SU-DHL-6 (cell line): ENCODE measurements around the gene PLEKHJ1.

Source experiments
- H2AFZ ChIP-seq: fragments of 200-600 bp; sonication (generic); 2 replicates; pipeline ENCODE4 v1.6.1; 2014; ENCODE audit warnings: low read depth, mild to moderate bottlenecking, moderate library complexity, mixed read lengths, antibody characterized with exemption, low read length; ENCODE audit not compliant: severe bottlenecking
- H3F3A ChIP-seq: fragments of 200-600 bp; shearing (Covaris generic); 2 replicates; pipeline ENCODE4 v1.6.0; 2016; ENCODE audit warnings: antibody characterized with exemption, mild to moderate bottlenecking; ENCODE audit not compliant: insufficient read depth
- H3K27ac ChIP-seq: fragments of 200-600 bp; sonication (generic); 2 replicates; pipeline ENCODE4 v1.5.1; 2016; ENCODE audit warnings: low read depth, mild to moderate bottlenecking, low read length, moderate library complexity, mixed read lengths
- H3K27me3 ChIP-seq: fragments of 200-600 bp; sonication (generic), shearing (Covaris generic); 2 replicates; pipeline ENCODE4 v1.6.0; 2014; ENCODE audit warnings: mild to moderate bottlenecking, low read length
- H3K36me3 ChIP-seq: fragments of 200-600 bp; sonication (generic); 2 replicates; pipeline ENCODE4 v1.6.1; 2014; ENCODE audit warnings: mild to moderate bottlenecking, low read length, mixed read lengths
- H3K4me2 ChIP-seq: fragments of 300-600, 200-600 bp; shearing (Covaris generic), sonication (generic); 2 replicates; pipeline ENCODE4 v1.6.0; 2014; ENCODE audit warnings: low read length, low read depth, mild to moderate bottlenecking; ENCODE audit not compliant: poor library complexity, severe bottlenecking
- H3K4me3 ChIP-seq: fragments of 200-600 bp; sonication (generic); 2 replicates; pipeline ENCODE4 v1.5.1; 2014; ENCODE audit warnings: antibody characterized with exemption, low read length, mild to moderate bottlenecking, mixed read lengths; ENCODE audit not compliant: insufficient read depth, poor library complexity, severe bottlenecking
- H3K79me2 ChIP-seq: fragments of 200-600 bp; sonication (generic); 2 replicates; pipeline ENCODE4 v1.6.1; 2014; ENCODE audit warnings: mild to moderate bottlenecking, low read length, moderate library complexity; ENCODE audit not compliant: insufficient read depth
- H3K9ac ChIP-seq: fragments of 200-600 bp; sonication (generic); 2 replicates; pipeline ENCODE4 v1.7.0; 2014; ENCODE audit warnings: mild to moderate bottlenecking, low read length
- H3K9me2 ChIP-seq: fragments of 200-600 bp; sonication (generic); replicated peaks from 2 replicates; pipeline ENCODE4 v1.6.1; 2014; ENCODE audit warnings: low read length; ENCODE audit not compliant: insufficient read depth
- H3K9me3 ChIP-seq: fragments of 200-600 bp; sonication (generic); 2 replicates; pipeline ENCODE4 v1.6.1; 2014; ENCODE audit warnings: low read length, mixed read lengths; ENCODE audit not compliant: insufficient read depth
- H4K20me1 ChIP-seq: fragments of 200-600 bp; sonication (generic); 2 replicates; pipeline ENCODE4 v1.6.1; 2014; ENCODE audit warnings: low read depth, mild to moderate bottlenecking, antibody characterized with exemption, low read length, moderate library complexity, mixed read lengths
- CTCF ChIP-seq: fragments of 200-600 bp; sonication (generic); IDR thresholded peaks from one replicate; pipeline ENCODE4 v1.5.1; 2017; ENCODE audit warnings: antibody characterized with exemption, mild to moderate bottlenecking, low read length, moderate library complexity; ENCODE audit not compliant: insufficient read depth, poor library complexity, severe bottlenecking
- EZH2phosphoT487 ChIP-seq: fragments of 200-600 bp; sonication (generic), shearing (Covaris generic); conservative IDR thresholded peaks from 2 replicates; pipeline ENCODE4 v1.6.1; 2018; ENCODE audit warnings: mild to moderate bottlenecking, antibody characterized with exemption, low read length, moderate library complexity, mixed read lengths

The PLEKHJ1 gene

GRCh38 chr19:2278459-2279158, 42.5 kb upstream of the PLEKHJ1 start:
- TF ChIP-seq EZH2phosphoT487, result no peak
- no peak for TF ChIP-seq CTCF
- peaks cover 4% of the 10 kb centered on the region; the same call in 1 of the 2 replicates for H3F3A ChIP-seq
- H3K4me3 ChIP-seq, result no peak overlapping the region
- peaks cover 8% of the 10 kb centered on the region for H3K79me2 ChIP-seq
- no peaks in the 10 kb centered on the region for H3K9me2 ChIP-seq
- peaks cover 6% of the 10 kb centered on the region; the same call in 1 of the 2 replicates for H4K20me1 ChIP-seq
- H3K9ac ChIP-seq, result no peak overlapping the region
- H3K27me3 ChIP-seq, result no peaks in the 10 kb centered on the region
- no peak overlapping the region for H3K4me2 ChIP-seq
- H2AFZ ChIP-seq, result no peak overlapping the region
- no peaks in the 10 kb centered on the region for H3K36me3 ChIP-seq
- H3K9me3 ChIP-seq, result no peaks in the 10 kb centered on the region
- H3K27ac ChIP-seq, result no peak overlapping the region

DNA sequence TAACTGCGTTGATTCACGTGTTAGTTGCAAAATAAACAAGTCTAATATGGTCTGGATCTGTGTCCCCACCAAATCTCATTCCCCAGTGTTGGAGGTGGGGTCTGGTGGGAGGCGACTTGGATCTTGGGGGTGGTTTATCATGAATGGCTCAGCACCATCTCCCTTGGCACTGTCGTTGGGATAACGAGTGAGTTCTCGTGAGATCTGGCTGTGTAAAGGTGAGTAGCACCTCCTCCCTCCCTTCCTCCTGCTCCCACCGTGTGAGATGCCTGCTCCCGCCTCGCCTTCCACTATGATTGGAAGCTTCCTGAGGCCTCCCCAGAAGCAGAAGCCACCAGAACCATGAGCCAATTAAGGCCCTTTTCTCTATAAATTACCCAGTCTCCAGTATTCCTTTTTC, 41.0 kb upstream of the PLEKHJ1 start:
- Histone ChIP-seq H3K79me2 (peaks cover 16% of the 10 kb centered on the region), H3K9me2 (no peaks in the 10 kb centered on the region), H3K27ac (no peak overlapping the region), H3F3A (peaks cover 18% of the 10 kb centered on the region), H3K9me3 (no peaks in the 10 kb centered on the region), H4K20me1 (peaks cover 6% of the 10 kb centered on the region; the same call in 1 of the 2 replicates), H3K36me3 (no peaks in the 10 kb centered on the region), H3K27me3 (no peaks in the 10 kb centered on the region), H3K4me3 (no peak overlapping the region), H3K4me2 (no peak overlapping the region), H2AFZ (no peak overlapping the region), H3K9ac (no peak overlapping the region)
- TF ChIP-seq EZH2phosphoT487, result no peak
- TF ChIP-seq CTCF, result no peak

DNA sequence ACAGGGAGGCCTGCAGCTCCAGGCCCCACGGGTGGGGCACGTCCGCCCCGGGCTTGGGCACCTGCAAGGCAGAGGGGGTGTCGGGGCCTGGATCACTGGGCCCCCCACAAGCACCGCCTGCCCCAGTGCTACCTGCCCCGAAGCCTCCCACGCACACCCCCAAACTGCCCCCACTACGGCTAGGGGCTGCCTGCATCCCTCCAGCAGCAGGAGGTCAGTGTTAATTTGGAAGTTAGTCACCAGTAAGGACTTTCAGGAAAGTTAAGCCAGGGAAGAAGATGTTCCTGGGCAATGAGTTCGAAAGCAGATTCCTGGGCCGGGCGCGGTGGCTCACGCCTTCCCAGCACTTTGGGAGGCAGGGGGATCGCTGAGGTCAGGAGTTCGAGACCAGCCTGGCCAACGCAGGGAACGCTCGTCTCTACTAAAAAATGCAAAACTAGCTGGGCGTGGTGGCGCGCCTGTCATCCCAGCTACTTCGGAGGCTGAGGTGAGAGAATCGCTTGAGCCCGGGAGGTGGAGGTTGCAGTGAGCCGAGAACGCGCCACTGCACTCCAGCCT, 40.4 kb upstream of the PLEKHJ1 start:
- Histone ChIP-seq H3K9me2 (no peaks in the 10 kb centered on the region), H3K27me3 (no peaks in the 10 kb centered on the region), H3F3A (peaks cover 24% of the 10 kb centered on the region), H3K9ac (no peak overlapping the region), H3K4me2 (no peak overlapping the region), H3K79me2 (peaks cover 22% of the 10 kb centered on the region), H3K27ac (no peak overlapping the region), H3K36me3 (peaks cover 3% of the 10 kb centered on the region; the same call in 1 of the 2 replicates), H3K9me3 (no peaks in the 10 kb centered on the region), H3K4me3 (no peak overlapping the region), H4K20me1 (peaks cover 6% of the 10 kb centered on the region; the same call in 1 of the 2 replicates), H2AFZ (no peak overlapping the region)
- no peak for TF ChIP-seq CTCF
- TF ChIP-seq EZH2phosphoT487, result no peak
